Skin epidermis (tissue), 12 donors: ENCODE results near the gene SELENOH.

Experiments used
- H3K27ac ChIP-seq, 21 experiments: fragments of 200-600 bp; sonication (generic) in 11 of 21; one replicate each; pipeline ENCODE4 v1.5.0; 2020; ENCODE audit warnings: mild to moderate bottlenecking in 3 of 21, inconsistent platforms in 2 of 21, moderate library complexity in 2 of 21
- H3K4me3 ChIP-seq, 7 experiments: fragments of 200-600 bp; sonication (generic) in 2 of 7; one replicate each; pipeline ENCODE4 v1.5.0; 2020; ENCODE audit warnings: inconsistent platforms in 2 of 7, mild to moderate bottlenecking in 2 of 7, moderate library complexity in 1 of 7

SELENOH gene

DNA sequence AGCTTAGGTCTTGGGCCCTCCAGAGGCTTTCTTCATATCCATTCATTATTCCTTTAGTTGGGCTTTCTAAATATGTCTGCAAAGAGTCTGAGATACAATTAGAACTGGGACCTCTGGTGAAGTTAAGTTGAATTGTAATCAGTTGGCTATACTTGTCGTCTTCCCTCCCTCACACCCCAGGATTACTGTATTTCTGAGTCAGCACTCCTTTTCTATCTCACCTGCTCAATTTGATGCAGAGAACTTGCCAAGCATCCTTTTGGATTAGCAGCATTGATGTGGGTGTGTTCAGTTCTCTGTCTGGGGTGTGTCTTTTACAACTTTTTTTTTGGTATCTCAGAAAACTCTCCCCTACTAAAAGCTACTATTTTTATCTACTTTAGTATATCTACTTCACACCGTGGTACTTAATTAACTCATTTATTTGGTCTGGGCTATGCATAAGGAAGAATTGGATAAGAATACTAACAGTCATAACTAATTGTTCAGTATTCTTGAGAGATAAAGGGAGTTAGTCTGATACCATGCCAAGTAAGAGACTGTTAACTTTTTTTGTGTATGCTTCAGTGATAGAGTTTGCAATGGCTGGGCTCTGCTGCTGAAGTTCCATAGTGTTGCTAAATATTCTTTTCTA is 35.4 kb downstream of the SELENOH start:
- H3K4me3 ChIP-seq: no peak overlapping the region
- peak overlapping the region in 20 of 21 experiments; percentile 1 to 89 (median 74) for H3K27ac ChIP-seq

DNA sequence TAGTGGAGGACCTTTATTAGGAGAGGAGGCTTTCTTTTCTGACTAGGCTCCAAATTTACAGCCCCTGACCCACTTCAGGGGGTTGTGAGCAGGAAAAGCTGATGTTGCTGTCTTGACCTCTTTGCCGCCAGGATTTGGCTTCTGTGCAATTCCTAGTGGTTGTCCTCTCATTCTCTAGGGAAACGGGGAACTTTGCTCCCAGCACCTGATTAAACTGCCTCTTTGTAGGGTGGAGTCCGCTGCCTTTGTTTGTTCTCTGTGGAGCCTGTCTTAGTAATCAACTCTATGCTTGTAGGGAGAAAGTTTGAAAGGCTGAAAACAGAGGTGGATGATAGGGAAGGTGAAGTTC is 36.7 kb downstream of the SELENOH start:
- H3K4me3 ChIP-seq: no peak overlapping the region
- peak overlapping the region in 20 of 21 experiments; percentile 33 to 89 (median 76) for H3K27ac ChIP-seq

- H3K4me3 ChIP-seq: no peak overlapping the region
- H3K27ac ChIP-seq: peak overlapping the region; percentile 28 to 89 (median 75)
Measured at GRCh38 chr11:57778318-57779037, 37.2 kb downstream of the SELENOH start.

GRCh38 chr11:57779276-57779675 is 38.0 kb downstream of the SELENOH start:
- Histone ChIP-seq H3K27ac (peak overlapping the region in 20 of 21 experiments; percentile 28 to 89 (median 76)), H3K4me3 (no peak overlapping the region)

GRCh38 chr11:57781529-57781943 is 40.2 kb downstream of the SELENOH start:
- Histone ChIP-seq H3K4me3 (no peak overlapping the region), H3K27ac (peak overlapping the region in 19 of 21 experiments; percentile 41 to 89 (median 72))

DNA sequence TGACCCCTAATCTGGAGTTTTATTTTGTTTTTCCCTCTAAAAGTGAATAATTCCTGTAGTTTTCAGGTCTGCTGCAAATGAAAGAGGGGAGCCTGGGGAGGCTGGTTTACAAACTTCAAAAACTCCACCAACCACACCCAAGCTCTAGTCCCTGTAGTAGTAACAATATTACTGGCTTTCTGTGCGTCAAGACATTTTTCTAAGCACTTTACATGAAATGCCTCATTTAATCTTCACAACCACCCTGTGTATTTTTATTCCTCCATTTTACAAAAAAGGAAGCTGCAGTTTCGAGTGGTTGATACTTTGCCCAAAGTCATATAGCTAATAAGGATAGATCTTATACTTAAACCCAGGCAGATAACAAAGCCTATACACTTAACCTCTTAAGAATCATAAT is 43.8 kb downstream of the SELENOH start:
- Histone ChIP-seq H3K27ac (peak overlapping the region in 14 of 21 experiments; percentile 1 to 83 (median 43)), H3K4me3 (no peak overlapping the region)

DNA sequence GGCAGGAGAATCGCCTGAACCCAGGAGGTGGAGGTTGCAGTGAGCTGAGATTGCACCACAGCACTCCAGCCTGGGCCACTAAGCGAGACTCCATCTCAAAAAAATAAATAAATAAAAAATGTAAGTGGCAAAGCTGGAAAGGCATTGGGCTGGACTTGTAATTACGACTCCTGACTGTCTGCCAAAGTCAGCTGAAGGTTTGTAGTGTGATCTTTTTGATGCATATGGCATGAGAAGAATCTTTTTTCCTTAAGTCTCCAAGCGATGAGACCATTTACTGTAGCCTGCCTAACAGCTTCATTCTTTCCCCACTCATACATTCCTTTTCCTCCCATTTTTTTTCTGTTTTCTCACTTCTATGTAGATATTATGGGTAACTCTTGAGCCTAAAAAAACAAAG is 45.1 kb downstream of the SELENOH start:
- Histone ChIP-seq H3K4me3 (no peak overlapping the region), H3K27ac (peak overlapping the region in 17 of 21 experiments; percentile 6 to 83 (median 66))

DNA sequence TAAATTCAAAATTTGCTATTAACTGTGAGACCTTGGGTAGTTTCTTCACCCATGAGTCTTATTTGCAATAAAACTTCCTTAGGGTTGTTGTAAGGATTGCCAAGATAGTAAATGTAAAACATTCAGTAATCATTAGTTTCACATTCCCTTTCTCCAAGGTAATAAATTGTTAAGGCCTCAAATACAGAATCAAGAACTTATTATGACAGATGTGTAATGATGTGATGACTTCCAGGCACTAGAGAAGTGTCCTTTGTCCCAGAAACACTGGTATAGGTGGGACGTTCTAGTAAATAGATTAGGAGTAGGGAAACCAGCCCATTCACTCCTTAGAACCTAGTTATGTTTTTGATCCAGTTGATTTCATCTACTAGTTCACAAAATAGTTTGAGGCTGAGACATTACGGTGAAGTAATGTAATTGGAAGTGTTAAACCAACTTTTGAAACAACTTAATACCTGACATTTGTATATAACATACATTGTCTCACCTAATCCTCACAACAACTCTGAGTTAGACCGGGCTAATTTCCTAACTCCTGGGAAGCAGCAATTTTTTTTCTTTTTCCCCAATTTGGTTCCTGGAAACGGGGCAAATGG is 45.8 kb downstream of the SELENOH start:
- Histone ChIP-seq H3K4me3 (no peak overlapping the region), H3K27ac (peak overlapping the region in 20 of 21 experiments; percentile 28 to 83 (median 72))

- peak overlapping the region in 20 of 21 experiments; percentile 20 to 83 (median 72) for H3K27ac ChIP-seq
- no peak overlapping the region for H3K4me3 ChIP-seq
Measured at GRCh38 chr11:57787920-57788702, 46.8 kb downstream of the SELENOH start.

DNA sequence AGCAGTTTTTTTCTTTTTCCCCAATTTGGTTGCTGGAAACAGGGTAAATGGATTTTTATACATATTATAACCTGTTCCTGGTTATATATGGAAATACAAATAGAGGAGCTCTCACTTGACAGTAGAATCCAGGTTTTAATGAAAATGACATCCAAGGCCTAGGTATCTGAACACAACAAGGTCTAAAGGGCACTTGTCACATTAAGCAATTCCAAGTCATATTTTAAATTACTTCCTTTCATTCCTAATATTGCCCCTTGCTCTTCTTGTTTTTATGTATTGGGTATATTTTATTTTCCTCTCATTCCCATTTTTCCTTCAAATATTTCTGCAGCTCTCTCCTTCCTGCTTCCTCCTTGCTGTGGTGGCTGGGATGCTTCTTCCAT is 47.4 kb downstream of the SELENOH start:
- H3K27ac ChIP-seq: peak overlapping the region in 16 of 21 experiments; percentile 10 to 83 (median 72)
- H3K4me3 ChIP-seq: no peak overlapping the region

- peak overlapping the region in 19 of 21 experiments; percentile 54 to 86 (median 76) for H3K27ac ChIP-seq
- no peak overlapping the region for H3K4me3 ChIP-seq
Measured at GRCh38 chr11:57791321-57792059, 50.2 kb downstream of the SELENOH start.

- Histone ChIP-seq H3K4me3 (peak overlapping the region in 1 of 7 experiments; percentile 15), H3K27ac (peak overlapping the region in 20 of 21 experiments; percentile 54 to 86 (median 76))
Measured at GRCh38 chr11:57792060-57792541, 50.8 kb downstream of the SELENOH start.

- peak overlapping the region in 1 of 7 experiments; percentile 12 for H3K4me3 ChIP-seq
- H3K27ac ChIP-seq: peak overlapping the region in 20 of 21 experiments; percentile 13 to 86 (median 76)
Measured at GRCh38 chr11:57792870-57793269, 51.6 kb downstream of the SELENOH start.
